Testis (tissue), 3 donors: Measurements from ENCODE around the gene MAML3. TPM values are rescaled to one million over a fixed set of nuclear protein-coding genes. Genes with fewer than 3 reads are reported as not detected.

Experiments
- DNase-seq: peaks from one replicate; pipeline ENCODE4 v3.0.0-alpha.2; 2019
- H3K27ac ChIP-seq, 2 donors: fragments of 200-600 bp; sonication (generic); one replicate each; pipeline ENCODE4 v1.5.1; 2019
- H3K27me3 ChIP-seq: fragments of 200-600 bp; sonication (generic); one replicate; pipeline ENCODE4 v1.5.1; 2019
- H3K36me3 ChIP-seq: fragments of 200-600 bp; sonication (generic); one replicate; pipeline ENCODE4 v1.5.1; 2017; ENCODE audit warnings: low read depth; ENCODE audit errors: missing control alignments
- H3K4me1 ChIP-seq: fragments of 200-600 bp; sonication (generic); one replicate; pipeline ENCODE4 v1.5.1; 2019
- H3K4me3 ChIP-seq, 2 donors: fragments of 200-600 bp; sonication (generic); one replicate each; pipeline ENCODE4 v1.5.1; 2017 to 2019
- H3K9me3 ChIP-seq: fragments of 200-600 bp; sonication (generic); one replicate; pipeline ENCODE4 v1.5.1; 2017
- POLR2A ChIP-seq: fragments of 450-650 bp; IDR thresholded peaks from one replicate; pipeline ENCODE4 v1.6.1; 2017; ENCODE audit warnings: antibody characterized with exemption, mild to moderate bottlenecking, moderate library complexity
- WGBS, 2 donors: methylation state at CpG; one replicate each; pipeline ENCODE4 v1.1.5; 2018; 5-methylcytosine and 5-hydroxymethylcytosine counted together
- intact Hi-C: fragments of 100-400 bp; cut with DNase I; formaldehyde crosslinking; loops from one replicate; pipeline ENCODE4 v1.15.1; 2023; ENCODE audit warnings: low total_unique reads
- polyA plus RNA-seq: library from polyadenylated mRNA; stranded (reverse); fragments of 350-450 nt; fragmentation: Illumina TruSeq; extraction: RNeasy Lipid Tissue Mini Kit (QIAGEN cat#74804); gene quantifications from one replicate; pipeline ENCODE4 v1.2.3, GENCODE V29; 2014; ENCODE audit warnings: low read depth, low replicate concordance; ENCODE audit not compliant: insufficient read depth
- total RNA-seq, 2 donors: library from RNA; depleted of rRNA; stranded (reverse); fragments of >200 nt; gene quantifications; one replicate each; pipeline ENCODE4 v1.2.3, GENCODE V29; 2016
- TF ChIP-seq, protein P1 (sequence below), 3 experiments: fragments of 450-650 bp in 2 of 3; fragments of 200-600 bp in 1 of 3; sonication (generic) in 1 of 3; IDR thresholded peaks; one replicate each; pipeline ENCODE4 v1.5.1; 2016 to 2019; ENCODE audit warnings: antibody characterized with exemption in 3 of 3, mild to moderate bottlenecking in 2 of 3, moderate library complexity in 1 of 3

MAML3 gene
- total and polyA plus RNA-seq, 3 donors from 2014 or later = 7.6 to 21.2 (median 18.8) TPM

- Histone ChIP-seq H3K4me1 (no peaks in the 10 kb centered on the region), H3K36me3 (no peaks in the 10 kb centered on the region), H3K27me3 (no peaks in the 10 kb centered on the region), H3K4me3 (peak overlapping the region in 1 of 2 donors; percentile 12), H3K27ac (no peak overlapping the region), H3K9me3 (no peaks in the 10 kb centered on the region)
- intact Hi-C loops = no loop called here
- TF ChIP-seq, protein P1, sequence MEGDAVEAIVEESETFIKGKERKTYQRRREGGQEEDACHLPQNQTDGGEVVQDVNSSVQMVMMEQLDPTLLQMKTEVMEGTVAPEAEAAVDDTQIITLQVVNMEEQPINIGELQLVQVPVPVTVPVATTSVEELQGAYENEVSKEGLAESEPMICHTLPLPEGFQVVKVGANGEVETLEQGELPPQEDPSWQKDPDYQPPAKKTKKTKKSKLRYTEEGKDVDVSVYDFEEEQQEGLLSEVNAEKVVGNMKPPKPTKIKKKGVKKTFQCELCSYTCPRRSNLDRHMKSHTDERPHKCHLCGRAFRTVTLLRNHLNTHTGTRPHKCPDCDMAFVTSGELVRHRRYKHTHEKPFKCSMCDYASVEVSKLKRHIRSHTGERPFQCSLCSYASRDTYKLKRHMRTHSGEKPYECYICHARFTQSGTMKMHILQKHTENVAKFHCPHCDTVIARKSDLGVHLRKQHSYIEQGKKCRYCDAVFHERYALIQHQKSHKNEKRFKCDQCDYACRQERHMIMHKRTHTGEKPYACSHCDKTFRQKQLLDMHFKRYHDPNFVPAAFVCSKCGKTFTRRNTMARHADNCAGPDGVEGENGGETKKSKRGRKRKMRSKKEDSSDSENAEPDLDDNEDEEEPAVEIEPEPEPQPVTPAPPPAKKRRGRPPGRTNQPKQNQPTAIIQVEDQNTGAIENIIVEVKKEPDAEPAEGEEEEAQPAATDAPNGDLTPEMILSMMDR (IDR thresholded peaks at IDR 0.05) = no peak
- TF ChIP-seq POLR2A = no peak
- DNase-seq = no peak
- 73% methylated on average over 25 to 31 of the region's 31 CpGs for WGBS, 2 donors
Observed at GRCh38 chr4:139859876-139860275, 294.1 kb downstream of the MAML3 start.

DNA sequence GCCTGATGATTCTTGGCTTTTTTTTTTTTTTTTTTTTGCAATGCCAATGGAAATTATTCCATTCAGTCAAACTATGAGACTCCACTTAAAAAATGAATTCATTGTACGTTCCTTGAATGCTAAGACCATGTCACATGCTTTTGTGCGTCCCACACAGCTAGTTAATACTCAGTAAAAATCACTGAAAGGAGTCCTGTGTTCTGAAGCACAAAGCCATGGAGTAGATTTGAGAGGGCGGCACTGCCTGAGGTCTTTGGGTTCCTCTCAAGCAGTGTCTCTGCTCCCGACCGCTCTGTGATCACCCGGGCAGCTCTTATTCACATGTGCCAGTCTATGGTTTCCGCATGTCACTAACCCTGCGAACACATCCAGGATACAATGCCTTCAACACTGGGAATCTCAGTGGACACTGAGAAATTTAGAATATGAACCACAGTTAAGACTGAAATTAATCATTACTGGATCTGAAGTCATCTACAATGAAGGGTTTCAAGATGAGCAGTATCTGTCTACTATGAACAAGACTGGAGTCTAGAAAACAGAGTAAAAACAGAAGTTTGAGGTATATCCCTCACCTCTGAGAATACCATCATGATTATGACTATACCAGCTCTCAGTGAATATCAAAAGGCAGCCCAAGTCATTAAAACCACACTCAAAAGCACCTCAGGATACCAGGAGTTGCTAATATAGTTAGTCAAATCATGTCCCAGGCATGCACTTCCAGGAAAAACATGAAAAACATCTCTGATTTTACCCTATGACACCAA lies 295.4 kb downstream of the MAML3 start:
- Histone ChIP-seq H3K27me3 (no peaks in the 10 kb centered on the region), H3K27ac (no peak overlapping the region), H3K4me3 (no peak overlapping the region), H3K4me1 (no peaks in the 10 kb centered on the region), H3K9me3 (no peaks in the 10 kb centered on the region), H3K36me3 (no peaks in the 10 kb centered on the region)
- 88 to 93% methylated on average over 8 of the region's 8 CpGs for WGBS, 2 donors
- intact Hi-C loops = no loop called here
- TF ChIP-seq POLR2A = no peak
- TF ChIP-seq, protein P1 (IDR thresholded peaks at IDR 0.05) = no peak
- DNase-seq = no peak

- Histone ChIP-seq H3K4me3 (no peak overlapping the region), H3K9me3 (no peaks in the 10 kb centered on the region), H3K27me3 (no peaks in the 10 kb centered on the region), H3K4me1 (no peaks in the 10 kb centered on the region), H3K36me3 (no peaks in the 10 kb centered on the region), H3K27ac (no peak overlapping the region)
- 36 to 66% methylated on average over 2 of the region's 2 CpGs for WGBS, 2 donors
- DNase-seq = no peak
- TF ChIP-seq POLR2A = no peak
- TF ChIP-seq, protein P1 (IDR thresholded peaks at IDR 0.05) = no peak
- intact Hi-C loops = no loop called here
Observed at GRCh38 chr4:139857977-139858376, 296.0 kb downstream of the MAML3 start.

DNA sequence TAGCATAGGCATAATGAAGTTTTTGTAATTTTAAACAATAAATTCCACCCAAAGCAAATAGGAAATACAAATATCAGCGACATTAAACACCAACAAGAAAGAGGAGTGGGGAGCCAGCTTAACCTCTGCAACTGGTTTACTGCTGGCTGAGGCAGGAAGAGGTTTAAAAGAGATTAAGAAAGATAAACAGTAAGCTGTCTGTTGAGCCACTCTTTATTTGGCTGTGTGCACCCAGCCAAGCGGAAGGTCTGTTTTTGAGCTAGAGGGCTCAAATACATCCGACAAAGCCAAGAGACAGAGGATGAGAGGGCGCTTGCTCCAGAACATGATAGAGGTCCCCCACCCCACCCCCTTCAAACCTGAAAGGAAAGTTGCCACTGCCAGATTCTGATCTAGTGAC lies 297.0 kb downstream of the MAML3 start:
- WGBS, 2 donors = 74 to 91% methylated on average over 4 of the region's 4 CpGs
- intact Hi-C loops = no loop called here
- Histone ChIP-seq H3K27me3 (no peaks in the 10 kb centered on the region), H3K4me3 (no peak overlapping the region), H3K4me1 (no peaks in the 10 kb centered on the region), H3K36me3 (no peaks in the 10 kb centered on the region), H3K27ac (no peak overlapping the region), H3K9me3 (no peaks in the 10 kb centered on the region)
- no peak for DNase-seq
- no peak for TF ChIP-seq POLR2A
- TF ChIP-seq, protein P1 (IDR thresholded peaks at IDR 0.05) = no peak
